K562 (cell line): ENCODE results near the gene CCDC116. TPM values are rescaled to one million over a fixed set of nuclear protein-coding genes. Genes with fewer than 3 reads are reported as not detected.

Experiments
- BCOR ChIP-seq: fragments of 450-650 bp; IDR thresholded peaks from 2 replicates; pipeline ENCODE4 v1.6.1; 2016
- CBX5 ChIP-seq: IDR thresholded peaks from 2 replicates; pipeline ENCODE4 v1.6.1; 2014; ENCODE audit warnings: low read depth, borderline replicate concordance
- EGR1 ChIP-seq: fragments of 450-650 bp; conservative IDR thresholded peaks from 2 replicates; pipeline ENCODE4 v1.6.1; 2017; ENCODE audit warnings: mild to moderate bottlenecking
- LARP7 ChIP-seq: fragments of 450-650 bp; IDR thresholded peaks from 2 replicates; pipeline ENCODE4 v1.6.1; 2016
- NCOA1 ChIP-seq: fragments of 450-650 bp; IDR thresholded peaks from 2 replicates; pipeline ENCODE4 v1.6.1; 2016; ENCODE audit warnings: low read depth
- polyA plus RNA-seq, 8 experiments: library from polyadenylated mRNA; depleted of rRNA in 4 of 8; stranded (reverse) in 5 of 8; unstranded in 3 of 8; fragments of >200 nt; fragmentation: Nextera tagmentation in 2 of 8; fragmentation: Illumina TruSeq in 1 of 8; extraction: Ambion mirVana in 2 of 8; extraction: Trizol in 1 of 8; gene quantifications; 2 replicates each; pipeline versions ENCODE4 v1.2.1 to v1.2.3, GENCODE V29; 2011 to 2014; ENCODE audit warnings: inconsistent platforms in 1 of 8, missing spikeins in 1 of 8
- total RNA-seq, 7 experiments: library from RNA; depleted of rRNA in 6 of 7; stranded (reverse); fragments of >200 nt in 6 of 7; fragmentation: Illumina TruSeq in 2 of 7; extraction: Trizol in 2 of 7; gene quantifications; 2 replicates each; pipeline versions ENCODE4 v1.2.1 to v1.2.3, GENCODE V29; 2011 to 2021; ENCODE audit warnings: low replicate concordance in 1 of 7
- TF ChIP-seq, protein P1 (sequence below), 2 experiments: fragments of 200-800 bp in 1 of 2; sonication (Bioruptor generic) in 1 of 2; sonication (generic) in 1 of 2; formaldehyde crosslinking in 1 of 2; IDR thresholded peaks in 1 of 2; conservative IDR thresholded peaks in 1 of 2; 2 replicates each; pipeline versions ENCODE4 v1.5.0 to v1.6.1; 2016 to 2020; ENCODE audit warnings: missing compliant biosample characterization in 1 of 2, missing genetic modification characterization in 1 of 2, missing genetic modification reagents in 1 of 2
- TF ChIP-seq, protein P2 (sequence below): conservative IDR thresholded peaks from 2 replicates; pipeline ENCODE4 v1.6.1; 2011; ENCODE audit warnings: low read depth, mild to moderate bottlenecking, low read length; ENCODE audit not compliant: control insufficient read depth
- TF ChIP-seq, protein P3 (sequence below): IDR thresholded peaks from 3 replicates; pipeline ENCODE4 v1.6.1; 2011; ENCODE audit warnings: borderline replicate concordance, mild to moderate bottlenecking, moderate library complexity; ENCODE audit not compliant: insufficient read length; ENCODE audit errors: extremely low read depth
- TF ChIP-seq, protein P4 (sequence below), 2 experiments: fragments of 450-650 bp; IDR thresholded peaks; 2 replicates each; pipeline ENCODE4 v1.6.1; 2016
- TF ChIP-seq, protein P5 (sequence below): fragments of 450-650 bp; conservative IDR thresholded peaks from 2 replicates; pipeline ENCODE4 v1.6.1; 2016; ENCODE audit warnings: missing genetic modification characterization, low read depth, mild to moderate bottlenecking, control low read depth, missing compliant biosample characterization
- TF ChIP-seq, protein P6 (sequence below), 2 experiments: fragments of 450-650 bp; IDR thresholded peaks; 2 replicates each; pipeline ENCODE4 v1.6.1; 2018; ENCODE audit warnings: mild to moderate bottlenecking in 2 of 2, low read depth in 1 of 2; ENCODE audit not compliant: partially characterized antibody in 2 of 2
- TF ChIP-seq, protein P7 (sequence below): fragments of 450-650 bp; formaldehyde crosslinking; IDR thresholded peaks from 2 replicates; pipeline ENCODE4 v1.4.0; 2020; ENCODE audit warnings: mild to moderate bottlenecking

Gene CCDC116
- total and polyA plus RNA-seq, 9 of the 15 experiments (the other 6 are each of a cell fraction or from before 2014, with no cell fraction given) = 1.6 to 11.3 (median 4.7) TPM

DNA sequence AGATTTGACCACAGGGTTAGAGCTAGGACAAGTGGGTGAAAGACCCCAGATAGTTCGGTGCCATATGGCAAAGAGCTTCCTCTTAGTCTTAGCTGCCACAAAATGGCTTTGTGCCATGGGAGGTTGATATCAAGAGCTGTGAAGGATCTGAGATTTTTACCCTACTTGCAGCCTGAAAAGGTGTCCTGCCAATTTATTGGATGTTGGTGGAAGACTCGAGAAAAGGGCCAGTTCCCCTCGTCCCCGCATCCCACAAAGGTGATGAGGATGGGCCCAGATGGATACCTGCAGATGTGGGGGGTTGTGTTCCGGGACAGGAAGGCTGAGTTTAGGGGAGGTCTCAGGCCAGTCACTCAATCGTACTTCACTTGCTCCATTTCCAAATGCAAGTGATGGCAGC lies 30.0 kb upstream of the CCDC116 start (continued):
- TF ChIP-seq, protein P1, sequence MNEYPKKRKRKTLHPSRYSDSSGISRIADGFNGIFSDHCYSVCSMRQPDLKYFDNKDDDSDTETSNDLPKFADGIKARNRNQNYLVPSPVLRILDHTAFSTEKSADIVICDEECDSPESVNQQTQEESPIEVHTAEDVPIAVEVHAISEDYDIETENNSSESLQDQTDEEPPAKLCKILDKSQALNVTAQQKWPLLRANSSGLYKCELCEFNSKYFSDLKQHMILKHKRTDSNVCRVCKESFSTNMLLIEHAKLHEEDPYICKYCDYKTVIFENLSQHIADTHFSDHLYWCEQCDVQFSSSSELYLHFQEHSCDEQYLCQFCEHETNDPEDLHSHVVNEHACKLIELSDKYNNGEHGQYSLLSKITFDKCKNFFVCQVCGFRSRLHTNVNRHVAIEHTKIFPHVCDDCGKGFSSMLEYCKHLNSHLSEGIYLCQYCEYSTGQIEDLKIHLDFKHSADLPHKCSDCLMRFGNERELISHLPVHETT (CRISPR knock-in tag; conservative IDR thresholded peaks at IDR 0.05 in 1 of 2, IDR thresholded peaks at IDR 0.05 in 1 of 2) = 0 out of 4 replicates have a peak, but pooled peaks of 1 of the 2 experiments have one; percentile 80
- TF ChIP-seq NCOA1 (no peak), EGR1 (no peak), LARP7 (no peak), BCOR (no peak), CBX5 (no peak)
- TF ChIP-seq, protein P2, sequence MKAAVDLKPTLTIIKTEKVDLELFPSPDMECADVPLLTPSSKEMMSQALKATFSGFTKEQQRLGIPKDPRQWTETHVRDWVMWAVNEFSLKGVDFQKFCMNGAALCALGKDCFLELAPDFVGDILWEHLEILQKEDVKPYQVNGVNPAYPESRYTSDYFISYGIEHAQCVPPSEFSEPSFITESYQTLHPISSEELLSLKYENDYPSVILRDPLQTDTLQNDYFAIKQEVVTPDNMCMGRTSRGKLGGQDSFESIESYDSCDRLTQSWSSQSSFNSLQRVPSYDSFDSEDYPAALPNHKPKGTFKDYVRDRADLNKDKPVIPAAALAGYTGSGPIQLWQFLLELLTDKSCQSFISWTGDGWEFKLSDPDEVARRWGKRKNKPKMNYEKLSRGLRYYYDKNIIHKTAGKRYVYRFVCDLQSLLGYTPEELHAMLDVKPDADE = no peak
- TF ChIP-seq, protein P3, sequence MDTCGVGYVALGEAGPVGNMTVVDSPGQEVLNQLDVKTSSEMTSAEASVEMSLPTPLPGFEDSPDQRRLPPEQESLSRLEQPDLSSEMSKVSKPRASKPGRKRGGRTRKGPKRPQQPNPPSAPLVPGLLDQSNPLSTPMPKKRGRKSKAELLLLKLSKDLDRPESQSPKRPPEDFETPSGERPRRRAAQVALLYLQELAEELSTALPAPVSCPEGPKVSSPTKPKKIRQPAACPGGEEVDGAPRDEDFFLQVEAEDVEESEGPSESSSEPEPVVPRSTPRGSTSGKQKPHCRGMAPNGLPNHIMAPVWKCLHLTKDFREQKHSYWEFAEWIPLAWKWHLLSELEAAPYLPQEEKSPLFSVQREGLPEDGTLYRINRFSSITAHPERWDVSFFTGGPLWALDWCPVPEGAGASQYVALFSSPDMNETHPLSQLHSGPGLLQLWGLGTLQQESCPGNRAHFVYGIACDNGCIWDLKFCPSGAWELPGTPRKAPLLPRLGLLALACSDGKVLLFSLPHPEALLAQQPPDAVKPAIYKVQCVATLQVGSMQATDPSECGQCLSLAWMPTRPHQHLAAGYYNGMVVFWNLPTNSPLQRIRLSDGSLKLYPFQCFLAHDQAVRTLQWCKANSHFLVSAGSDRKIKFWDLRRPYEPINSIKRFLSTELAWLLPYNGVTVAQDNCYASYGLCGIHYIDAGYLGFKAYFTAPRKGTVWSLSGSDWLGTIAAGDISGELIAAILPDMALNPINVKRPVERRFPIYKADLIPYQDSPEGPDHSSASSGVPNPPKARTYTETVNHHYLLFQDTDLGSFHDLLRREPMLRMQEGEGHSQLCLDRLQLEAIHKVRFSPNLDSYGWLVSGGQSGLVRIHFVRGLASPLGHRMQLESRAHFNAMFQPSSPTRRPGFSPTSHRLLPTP = no peak
- TF ChIP-seq, protein P4, sequence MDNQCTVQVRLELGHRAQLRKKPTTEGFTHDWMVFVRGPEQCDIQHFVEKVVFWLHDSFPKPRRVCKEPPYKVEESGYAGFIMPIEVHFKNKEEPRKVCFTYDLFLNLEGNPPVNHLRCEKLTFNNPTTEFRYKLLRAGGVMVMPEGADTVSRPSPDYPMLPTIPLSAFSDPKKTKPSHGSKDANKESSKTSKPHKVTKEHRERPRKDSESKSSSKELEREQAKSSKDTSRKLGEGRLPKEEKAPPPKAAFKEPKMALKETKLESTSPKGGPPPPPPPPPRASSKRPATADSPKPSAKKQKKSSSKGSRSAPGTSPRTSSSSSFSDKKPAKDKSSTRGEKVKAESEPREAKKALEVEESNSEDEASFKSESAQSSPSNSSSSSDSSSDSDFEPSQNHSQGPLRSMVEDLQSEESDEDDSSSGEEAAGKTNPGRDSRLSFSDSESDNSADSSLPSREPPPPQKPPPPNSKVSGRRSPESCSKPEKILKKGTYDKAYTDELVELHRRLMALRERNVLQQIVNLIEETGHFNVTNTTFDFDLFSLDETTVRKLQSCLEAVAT (IDR thresholded peaks at IDR 0.05) = no peak
- TF ChIP-seq, protein P5, sequence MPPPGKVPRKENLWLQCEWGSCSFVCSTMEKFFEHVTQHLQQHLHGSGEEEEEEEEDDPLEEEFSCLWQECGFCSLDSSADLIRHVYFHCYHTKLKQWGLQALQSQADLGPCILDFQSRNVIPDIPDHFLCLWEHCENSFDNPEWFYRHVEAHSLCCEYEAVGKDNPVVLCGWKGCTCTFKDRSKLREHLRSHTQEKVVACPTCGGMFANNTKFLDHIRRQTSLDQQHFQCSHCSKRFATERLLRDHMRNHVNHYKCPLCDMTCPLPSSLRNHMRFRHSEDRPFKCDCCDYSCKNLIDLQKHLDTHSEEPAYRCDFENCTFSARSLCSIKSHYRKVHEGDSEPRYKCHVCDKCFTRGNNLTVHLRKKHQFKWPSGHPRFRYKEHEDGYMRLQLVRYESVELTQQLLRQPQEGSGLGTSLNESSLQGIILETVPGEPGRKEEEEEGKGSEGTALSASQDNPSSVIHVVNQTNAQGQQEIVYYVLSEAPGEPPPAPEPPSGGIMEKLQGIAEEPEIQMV (tag) = no peak
- TF ChIP-seq, protein P6, sequence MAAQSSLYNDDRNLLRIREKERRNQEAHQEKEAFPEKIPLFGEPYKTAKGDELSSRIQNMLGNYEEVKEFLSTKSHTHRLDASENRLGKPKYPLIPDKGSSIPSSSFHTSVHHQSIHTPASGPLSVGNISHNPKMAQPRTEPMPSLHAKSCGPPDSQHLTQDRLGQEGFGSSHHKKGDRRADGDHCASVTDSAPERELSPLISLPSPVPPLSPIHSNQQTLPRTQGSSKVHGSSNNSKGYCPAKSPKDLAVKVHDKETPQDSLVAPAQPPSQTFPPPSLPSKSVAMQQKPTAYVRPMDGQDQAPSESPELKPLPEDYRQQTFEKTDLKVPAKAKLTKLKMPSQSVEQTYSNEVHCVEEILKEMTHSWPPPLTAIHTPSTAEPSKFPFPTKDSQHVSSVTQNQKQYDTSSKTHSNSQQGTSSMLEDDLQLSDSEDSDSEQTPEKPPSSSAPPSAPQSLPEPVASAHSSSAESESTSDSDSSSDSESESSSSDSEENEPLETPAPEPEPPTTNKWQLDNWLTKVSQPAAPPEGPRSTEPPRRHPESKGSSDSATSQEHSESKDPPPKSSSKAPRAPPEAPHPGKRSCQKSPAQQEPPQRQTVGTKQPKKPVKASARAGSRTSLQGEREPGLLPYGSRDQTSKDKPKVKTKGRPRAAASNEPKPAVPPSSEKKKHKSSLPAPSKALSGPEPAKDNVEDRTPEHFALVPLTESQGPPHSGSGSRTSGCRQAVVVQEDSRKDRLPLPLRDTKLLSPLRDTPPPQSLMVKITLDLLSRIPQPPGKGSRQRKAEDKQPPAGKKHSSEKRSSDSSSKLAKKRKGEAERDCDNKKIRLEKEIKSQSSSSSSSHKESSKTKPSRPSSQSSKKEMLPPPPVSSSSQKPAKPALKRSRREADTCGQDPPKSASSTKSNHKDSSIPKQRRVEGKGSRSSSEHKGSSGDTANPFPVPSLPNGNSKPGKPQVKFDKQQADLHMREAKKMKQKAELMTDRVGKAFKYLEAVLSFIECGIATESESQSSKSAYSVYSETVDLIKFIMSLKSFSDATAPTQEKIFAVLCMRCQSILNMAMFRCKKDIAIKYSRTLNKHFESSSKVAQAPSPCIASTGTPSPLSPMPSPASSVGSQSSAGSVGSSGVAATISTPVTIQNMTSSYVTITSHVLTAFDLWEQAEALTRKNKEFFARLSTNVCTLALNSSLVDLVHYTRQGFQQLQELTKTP (IDR thresholded peaks at IDR 0.05; ENCODE audit: low read depth in 1 of 2, partially characterized antibody in 2 of 2) = no peak
- TF ChIP-seq, protein P7, sequence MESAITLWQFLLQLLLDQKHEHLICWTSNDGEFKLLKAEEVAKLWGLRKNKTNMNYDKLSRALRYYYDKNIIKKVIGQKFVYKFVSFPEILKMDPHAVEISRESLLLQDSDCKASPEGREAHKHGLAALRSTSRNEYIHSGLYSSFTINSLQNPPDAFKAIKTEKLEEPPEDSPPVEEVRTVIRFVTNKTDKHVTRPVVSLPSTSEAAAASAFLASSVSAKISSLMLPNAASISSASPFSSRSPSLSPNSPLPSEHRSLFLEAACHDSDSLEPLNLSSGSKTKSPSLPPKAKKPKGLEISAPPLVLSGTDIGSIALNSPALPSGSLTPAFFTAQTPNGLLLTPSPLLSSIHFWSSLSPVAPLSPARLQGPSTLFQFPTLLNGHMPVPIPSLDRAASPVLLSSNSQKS = no peak
